Activated CD4-positive, alpha-beta T cell treated with anti-CD3 and anti-CD28 coated beads for 1 hour (primary cell): Measurements from ENCODE around the gene HOXB2.

Source experiments
- DNase-seq: peaks from one replicate; pipeline ENCODE4 v3.0.0-alpha.2; 2020

Gene HOXB2

GRCh38 chr17:48545022-48545375, at the start of gene HOXB2:
Gene HOXB2, minus strand, starts transcription at chr17:48545109. Its CDS starts 198 bp downstream, at chr17:48544911.
- no peak for DNase-seq

GRCh38 chr17:48593840-48594537, 49.1 kb upstream of the HOXB2 start:
- peak; percentile 66 for DNase-seq

GRCh38 chr17:48593126-48593829, 48.4 kb upstream of the HOXB2 start, which contains the start of gene HOXB5:
Gene HOXB5, minus strand, starts transcription at chr17:48593779. Its CDS starts 97 bp downstream, at chr17:48593682.
- DNase-seq = no peak

- DNase-seq = no peak
These were observed 47.7 kb upstream of the HOXB2 start for GRCh38 chr17:48592577-48592976.

- DNase-seq = no peak
These were observed 47.2 kb upstream of the HOXB2 start for GRCh38 chr17:48592057-48592514.

GRCh38 chr17:48591255-48592056, 46.5 kb upstream of the HOXB2 start:
- no peak for DNase-seq

- DNase-seq = no peak
These were observed 45.8 kb upstream of the HOXB2 start for GRCh38 chr17:48590607-48591161.

GRCh38 chr17:48589831-48590606, 45.1 kb upstream of the HOXB2 start, which contains the start of gene HOXB3:
Gene HOXB3, minus strand, starts transcription at chr17:48590241. Its CDS starts 37,767 bp downstream, at chr17:48552474.
- no peak for DNase-seq

- no peak for DNase-seq
These were observed 44.3 kb upstream of the HOXB2 start for GRCh38 chr17:48589060-48589830.

- no peak for DNase-seq
These were observed 43.6 kb upstream of the HOXB2 start for GRCh38 chr17:48588528-48588927.

- no peak for DNase-seq
These were observed 43.1 kb upstream of the HOXB2 start for GRCh38 chr17:48588074-48588415.

- no peak for DNase-seq
These were observed 42.6 kb upstream of the HOXB2 start for GRCh38 chr17:48587276-48588073.

- DNase-seq = no peak
These were observed 41.7 kb upstream of the HOXB2 start for GRCh38 chr17:48586355-48587258.

GRCh38 chr17:48584223-48584741, 39.4 kb upstream of the HOXB2 start:
- DNase-seq = no peak

GRCh38 chr17:48583708-48584222, 38.9 kb upstream of the HOXB2 start:
- DNase-seq = no peak

- no peak for DNase-seq
These were observed 37.8 kb upstream of the HOXB2 start for GRCh38 chr17:48582750-48583069.

GRCh38 chr17:48579760-48580554, 35.0 kb upstream of the HOXB2 start:
- no peak for DNase-seq

GRCh38 chr17:48579471-48579759, 34.5 kb upstream of the HOXB2 start:
- no peak for DNase-seq
